K562 (cell line): ENCODE results near the gene ARHGAP10. TPM values are rescaled to one million over a fixed set of nuclear protein-coding genes. Genes with fewer than 3 reads are reported as not detected.
A peak's percentile ranks its signal among the peaks of the same experiment; 100 is the strongest.

Experiments used
- ATAC-seq: fragments of 200-7000 bp; cut with Tn5 transposase; 3 replicates; pipeline ENCODE4 v1.9.1; 2020; ENCODE audit warnings: moderate library complexity
- BruUV-seq: library from RNA; stranded (reverse); fragments of 400-500 nt; replicated peaks from 2 replicates; lab custom pipeline; 2021; lab: Mats Ljungman, UMichigan
- CTCF ChIA-PET: fragments of 300-600 bp; formaldehyde crosslinking; extraction: SDS; loops from one replicate; lab custom pipeline; 2021; ENCODE audit warnings: low intra/inter-chr PET ratio; lab: Yijun Ruan, JAX
- POLR2A ChIA-PET: fragments of 300-600, 350-650 bp; sonication (Branson Sonifier 250); formaldehyde crosslinking; extraction: SDS; loops from one replicate; lab custom pipeline; 2021; ENCODE audit warnings: antibody characterized with exemption, inconsistent platforms; lab: Yijun Ruan, JAX
- DNase-seq, 4 experiments: peaks; one replicate each; pipeline versions ENCODE4 v3.0.0 to v3.0.0-alpha.2; 2011 to 2018; ENCODE audit warnings: low spot score in 3 of 4, mixed read lengths in 3 of 4; ENCODE audit errors: extremely low read depth in 1 of 4
- FAIRE-seq: peaks from 2 replicates; lab custom pipeline; 2011; peaks lifted over from hg19 to GRCh38; lab: Jason Lieb, UNC
- H2AFZ ChIP-seq: 2 replicates; pipeline ENCODE4 v1.6.0; 2011; ENCODE audit warnings: low read depth, low read length, control low read depth, inconsistent platforms
- H3K27ac ChIP-seq: fragments of 200-600 bp; 3 replicates; pipeline ENCODE4 v1.8.0; 2011; ENCODE audit warnings: low read depth, mild to moderate bottlenecking, control low read depth, inconsistent platforms, low read length, moderate library complexity, mixed read lengths; ENCODE audit errors: extremely low read depth
- H3K27me3 ChIP-seq, 2 experiments: fragments of 300-600 bp in 1 of 2; 2 replicates in 1 of 2; 3 replicates in 1 of 2; pipeline versions ENCODE4 v1.6.0 to v1.8.0; 2011; ENCODE audit warnings: inconsistent platforms in 2 of 2, low read length in 2 of 2, mild to moderate bottlenecking in 1 of 2, mixed read lengths in 1 of 2, moderate library complexity in 1 of 2; ENCODE audit not compliant: control insufficient read depth in 2 of 2, insufficient read depth in 2 of 2
- H3K36me3 ChIP-seq: fragments of 300-600 bp; 3 replicates; pipeline ENCODE4 v1.8.0; 2011; ENCODE audit warnings: mild to moderate bottlenecking, low read length, inconsistent platforms; ENCODE audit not compliant: control insufficient read depth, insufficient read depth
- H3K4me1 ChIP-seq, 2 experiments: fragments of 200-600 bp in 1 of 2; replicated peaks in 1 of 2; 2 replicates in 1 of 2; 3 replicates in 1 of 2; pipeline versions ENCODE4 v1.5.1 to v1.8.0; 2011; ENCODE audit warnings: inconsistent platforms in 2 of 2, low read length in 2 of 2, mild to moderate bottlenecking in 1 of 2, mixed read lengths in 1 of 2, moderate library complexity in 1 of 2; ENCODE audit not compliant: control insufficient read depth in 2 of 2, insufficient read depth in 2 of 2
- H3K4me2 ChIP-seq: 2 replicates; pipeline ENCODE4 v1.6.1; 2011; ENCODE audit warnings: low read length, control low read depth, inconsistent platforms, mixed read lengths; ENCODE audit not compliant: insufficient read depth
- H3K4me3 ChIP-seq: fragments of 200-600 bp; sonication (generic), shearing (Covaris generic); 2 replicates; pipeline ENCODE4 v1.5.1; 2016; ENCODE audit warnings: control low read depth, inconsistent platforms
- H3K79me2 ChIP-seq: fragments of 200-600 bp; 3 replicates; pipeline ENCODE4 v1.8.0; 2011; ENCODE audit warnings: low read length, inconsistent platforms; ENCODE audit not compliant: control insufficient read depth, insufficient read depth
- H3K9ac ChIP-seq, 2 experiments: 2 replicates each; pipeline versions ENCODE4 v1.6.0 to v1.6.1; 2011; ENCODE audit warnings: low read depth in 2 of 2, low read length in 2 of 2, control low read depth in 1 of 2, inconsistent platforms in 1 of 2, mild to moderate bottlenecking in 1 of 2, mixed read lengths in 1 of 2; ENCODE audit not compliant: insufficient read depth in 1 of 2
- H3K9me1 ChIP-seq: one replicate; pipeline ENCODE4 v1.6.0; 2011; ENCODE audit warnings: inconsistent platforms, mild to moderate bottlenecking, low read length, moderate library complexity; ENCODE audit not compliant: control insufficient read depth, insufficient read depth
- H3K9me3 ChIP-seq: replicated peaks from 2 replicates; pipeline ENCODE4 v1.5.1; 2011; ENCODE audit warnings: low read depth, low read length, inconsistent platforms; ENCODE audit not compliant: control insufficient read depth, insufficient read depth
- H4K20me1 ChIP-seq: replicated peaks from 2 replicates; pipeline ENCODE4 v1.6.1; 2011; ENCODE audit warnings: low read length, inconsistent platforms, mixed read lengths; ENCODE audit not compliant: control insufficient read depth, insufficient read depth
- BMI1 ChIP-seq: fragments of 150-350 bp; IDR thresholded peaks from 2 replicates; pipeline ENCODE4 v1.6.1; 2014; ENCODE audit warnings: low read length
- ERF ChIP-seq: fragments of 450-650 bp; formaldehyde crosslinking; IDR thresholded peaks from 2 replicates; pipeline ENCODE4 v1.4.0; 2020; ENCODE audit warnings: mild to moderate bottlenecking, mixed read lengths
- FOSL1 ChIP-seq: fragments of 200-800 bp; sonication (Bioruptor generic); conservative IDR thresholded peaks from 2 replicates; pipeline ENCODE4 v1.6.1; 2016; ENCODE audit warnings: missing genetic modification characterization, missing compliant biosample characterization
- HMG20A ChIP-seq: fragments of 450-650 bp; formaldehyde crosslinking; conservative IDR thresholded peaks from 2 replicates; pipeline ENCODE4 v1.4.0; 2020; ENCODE audit warnings: mild to moderate bottlenecking, mixed read lengths
- HSF4 ChIP-seq: fragments of 250-450 bp; sonication (Bioruptor Pico); IDR thresholded peaks from 2 replicates; pipeline ENCODE4 v2.1.2; 2022; ENCODE audit warnings: mild to moderate bottlenecking, moderate library complexity, borderline replicate concordance
- NFIX ChIP-seq: fragments of 250-450 bp; sonication (Bioruptor Pico); IDR thresholded peaks from 2 replicates; pipeline ENCODE4 v1.4.0; 2020; ENCODE audit warnings: low read depth, mild to moderate bottlenecking, moderate library complexity
- RAD21 ChIP-seq, 2 experiments: fragments of 250-450 bp in 1 of 2; fragments of 450-650 bp in 1 of 2; sonication (Bioruptor Pico) in 1 of 2; formaldehyde crosslinking in 1 of 2; IDR thresholded peaks in 1 of 2; conservative IDR thresholded peaks in 1 of 2; 2 replicates each; pipeline versions ENCODE4 v1.4.0 to v1.8.0; 2020 to 2022; ENCODE audit warnings: mild to moderate bottlenecking in 2 of 2, moderate library complexity in 1 of 2
- RNF219 ChIP-seq: fragments of 250-450 bp; sonication (Bioruptor Pico); IDR thresholded peaks from 2 replicates; pipeline ENCODE4 v1.5.0; 2022; ENCODE audit warnings: mild to moderate bottlenecking
- SAP30 ChIP-seq: fragments of 200-600 bp; sonication (generic); IDR thresholded peaks from 2 replicates; pipeline ENCODE4 v1.6.1; 2012; ENCODE audit warnings: borderline replicate concordance, low read depth, mild to moderate bottlenecking, moderate library complexity, low read length, control low read depth, inconsistent platforms; ENCODE audit not compliant: insufficient read depth, poor library complexity, severe bottlenecking
- YY1 ChIP-seq, 3 experiments: IDR thresholded peaks; 2 replicates each; pipeline ENCODE4 v1.6.1; 2011; ENCODE audit warnings: low read length in 2 of 3, mild to moderate bottlenecking in 2 of 3, moderate library complexity in 2 of 3, borderline replicate concordance in 1 of 3, control low read depth in 1 of 3, low read depth in 1 of 3; ENCODE audit not compliant: insufficient read depth in 3 of 3, insufficient replicate concordance in 2 of 3, control insufficient read depth in 1 of 3, insufficient read length in 1 of 3; ENCODE audit errors: extremely low read depth in 1 of 3
- ZBED1 ChIP-seq: IDR thresholded peaks from 2 replicates; pipeline ENCODE4 v1.6.1; 2014
- WGBS: fragments of 100-300 bp; shearing (Covaris generic); methylation state at CpG from one replicate; pipeline ENCODE4 v1.1.6; 2016; ENCODE audit warnings: low coverage, mixed read lengths; ENCODE audit not compliant: insufficient coverage; ENCODE audit errors: missing lambda C conversion rate; 5-methylcytosine and 5-hydroxymethylcytosine counted together
- in situ Hi-C: fragments of 300-500 bp; cut with MboI; formaldehyde crosslinking; loops from 4 replicates; pipeline ENCODE4 v1.15.0; 2018; ENCODE audit warnings: inconsistent platforms, mixed read lengths
- intact Hi-C: fragments of 100-400 bp; cut with micrococcal nuclease; formaldehyde crosslinking; loops from 2 replicates; pipeline ENCODE4 v1.14.2; 2022
- polyA plus RNA-seq, 8 experiments: library from polyadenylated mRNA; depleted of rRNA in 4 of 8; stranded (reverse) in 5 of 8; unstranded in 3 of 8; fragments of >200 nt; fragmentation: Nextera tagmentation in 2 of 8; fragmentation: Illumina TruSeq in 1 of 8; extraction: Ambion mirVana in 2 of 8; extraction: Trizol in 1 of 8; gene quantifications; 2 replicates each; pipeline versions ENCODE4 v1.2.1 to v1.2.3, GENCODE V29; 2011 to 2014; ENCODE audit warnings: inconsistent platforms in 1 of 8, missing spikeins in 1 of 8
- total RNA-seq, 7 experiments: library from RNA; depleted of rRNA in 6 of 7; stranded (reverse); fragments of >200 nt in 6 of 7; fragmentation: Illumina TruSeq in 2 of 7; extraction: Trizol in 2 of 7; gene quantifications; 2 replicates each; pipeline versions ENCODE4 v1.2.1 to v1.2.3, GENCODE V29; 2011 to 2021; ENCODE audit warnings: low replicate concordance in 1 of 7
- TF ChIP-seq, protein P1 (sequence below), 3 experiments: IDR thresholded peaks in 2 of 3; conservative IDR thresholded peaks in 1 of 3; 2 replicates each; pipeline ENCODE4 v1.5.1; 2011 to 2012; ENCODE audit warnings: low read length in 3 of 3, mild to moderate bottlenecking in 3 of 3, control low read depth in 2 of 3, improper control_type of control experiment in 1 of 3, inconsistent platforms in 1 of 3, low read depth in 1 of 3, mixed read lengths in 1 of 3, moderate library complexity in 1 of 3; ENCODE audit not compliant: insufficient read depth in 2 of 3
- TF ChIP-seq, protein P2 (sequence below), 2 experiments: fragments of 450-650 bp in 1 of 2; sonication (generic) in 1 of 2; formaldehyde crosslinking in 1 of 2; IDR thresholded peaks in 1 of 2; conservative IDR thresholded peaks in 1 of 2; 2 replicates each; pipeline versions ENCODE4 v1.6.1 to v1.8.1; 2016 to 2023; ENCODE audit warnings: mild to moderate bottlenecking in 2 of 2, moderate library complexity in 2 of 2, inconsistent platforms in 1 of 2, missing genetic modification reagents in 1 of 2
- TF ChIP-seq, protein P3 (sequence below), 3 experiments: fragments of 200-800 bp in 1 of 3; sonication (Bioruptor generic) in 1 of 3; sonication (generic) in 1 of 3; formaldehyde crosslinking in 1 of 3; IDR thresholded peaks; 2 replicates each; pipeline versions ENCODE4 v1.6.1 to v1.8.0; 2016 to 2022; ENCODE audit warnings: mild to moderate bottlenecking in 2 of 3, missing compliant biosample characterization in 2 of 3, missing genetic modification characterization in 2 of 3, missing genetic modification reagents in 1 of 3

Gene ARHGAP10
- total and polyA plus RNA-seq, 9 of the 15 experiments (the other 6 are each of a cell fraction or from before 2014, with no cell fraction given), result 0.03 to 0.22 (median 0.06) TPM; not detected in 3

DNA sequence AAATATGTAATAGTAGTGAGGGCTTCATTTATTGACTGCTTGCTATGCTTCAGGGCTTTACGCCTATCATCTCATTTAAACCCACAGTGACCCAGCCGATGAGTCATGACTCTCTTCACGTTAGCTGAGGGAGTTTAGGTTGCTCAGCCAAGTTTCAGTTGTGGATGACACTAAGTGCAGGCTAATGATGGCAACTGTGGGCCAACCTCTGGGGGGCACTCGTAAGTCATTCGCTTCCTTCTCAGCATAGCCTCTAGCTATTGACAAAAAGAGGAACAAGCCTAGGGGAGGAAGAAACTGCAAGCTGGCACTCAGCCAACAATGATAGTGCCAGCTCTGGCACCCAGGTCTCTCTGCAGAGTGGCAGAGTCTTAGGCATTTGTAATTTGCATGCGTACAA lies 325.0 kb downstream of the ARHGAP10 start:
- H3K4me2 ChIP-seq, result no peak overlapping the region
- peak; percentile 93 for ATAC-seq
- no peak overlapping the region for H3K9ac ChIP-seq
- no peak overlapping the region for H2AFZ ChIP-seq
- H3K4me1 ChIP-seq, result no peaks in the 10 kb centered on the region
- no peaks in the 10 kb centered on the region for H3K9me3 ChIP-seq
- intact Hi-C loops (no loop called here), in situ Hi-C loops (no loop called here)
- H4K20me1 ChIP-seq, result no peaks in the 10 kb centered on the region
- ChIA-PET CTCF (no interaction called here), POLR2A (no interaction called here)
- FAIRE-seq, result no peak
- 5% methylated on average over 6 of the region's 6 CpGs for WGBS
- no TSS peak for BruUV-seq
- no peaks in the 10 kb centered on the region for H3K9me1 ChIP-seq
- H3K27ac ChIP-seq, result no peak overlapping the region
- no peaks in the 10 kb centered on the region for H3K36me3 ChIP-seq
- H3K27me3 ChIP-seq, result peaks cover 2% of the 10 kb centered on the region in 2 experiments; a peak in 2 of 5 replicates
- no peaks in the 10 kb centered on the region for H3K79me2 ChIP-seq
- DNase-seq, result peak; percentile 20 to 42 (median 22)
- H3K4me3 ChIP-seq, result no peak overlapping the region
- no peak for TF ChIP-seq BMI1
- TF ChIP-seq HSF4, result no peak
- no peak for TF ChIP-seq ZBED1
- peak; percentile 28 to 43; a peak in 2 of 4 replicates for TF ChIP-seq RAD21 (CRISPR knock-in tag; conservative IDR thresholded peaks at IDR 0.05 in 1 of 2, IDR thresholded peaks at IDR 0.05 in 1 of 2)
- peak; percentile 54 for TF ChIP-seq FOSL1 (tag)
- no peak for TF ChIP-seq YY1 (IDR thresholded peaks at IDR 0.05; ENCODE audit: borderline replicate concordance in 1 of 3, control insufficient read depth in 1 of 3, extremely low read depth in 1 of 3, insufficient read depth in 3 of 3, insufficient read length in 1 of 3, insufficient replicate concordance in 2 of 3, low read depth in 1 of 3, low read length in 2 of 3)
- no peak for TF ChIP-seq HMG20A (CRISPR knock-in tag)
- TF ChIP-seq, protein P1, sequence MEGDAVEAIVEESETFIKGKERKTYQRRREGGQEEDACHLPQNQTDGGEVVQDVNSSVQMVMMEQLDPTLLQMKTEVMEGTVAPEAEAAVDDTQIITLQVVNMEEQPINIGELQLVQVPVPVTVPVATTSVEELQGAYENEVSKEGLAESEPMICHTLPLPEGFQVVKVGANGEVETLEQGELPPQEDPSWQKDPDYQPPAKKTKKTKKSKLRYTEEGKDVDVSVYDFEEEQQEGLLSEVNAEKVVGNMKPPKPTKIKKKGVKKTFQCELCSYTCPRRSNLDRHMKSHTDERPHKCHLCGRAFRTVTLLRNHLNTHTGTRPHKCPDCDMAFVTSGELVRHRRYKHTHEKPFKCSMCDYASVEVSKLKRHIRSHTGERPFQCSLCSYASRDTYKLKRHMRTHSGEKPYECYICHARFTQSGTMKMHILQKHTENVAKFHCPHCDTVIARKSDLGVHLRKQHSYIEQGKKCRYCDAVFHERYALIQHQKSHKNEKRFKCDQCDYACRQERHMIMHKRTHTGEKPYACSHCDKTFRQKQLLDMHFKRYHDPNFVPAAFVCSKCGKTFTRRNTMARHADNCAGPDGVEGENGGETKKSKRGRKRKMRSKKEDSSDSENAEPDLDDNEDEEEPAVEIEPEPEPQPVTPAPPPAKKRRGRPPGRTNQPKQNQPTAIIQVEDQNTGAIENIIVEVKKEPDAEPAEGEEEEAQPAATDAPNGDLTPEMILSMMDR (IDR thresholded peaks at IDR 0.05 in 2 of 3, conservative IDR thresholded peaks at IDR 0.05 in 1 of 3; ENCODE audit: insufficient read depth in 2 of 3, low read depth in 1 of 3, low read length in 3 of 3), result peak; percentile 46 to 62 (median 53); a peak in 5 of 6 replicates
- no peak for TF ChIP-seq SAP30
- TF ChIP-seq, protein P2, sequence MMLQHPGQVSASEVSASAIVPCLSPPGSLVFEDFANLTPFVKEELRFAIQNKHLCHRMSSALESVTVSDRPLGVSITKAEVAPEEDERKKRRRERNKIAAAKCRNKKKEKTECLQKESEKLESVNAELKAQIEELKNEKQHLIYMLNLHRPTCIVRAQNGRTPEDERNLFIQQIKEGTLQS (IDR thresholded peaks at IDR 0.05), result peak; percentile 60
- TF ChIP-seq, protein P2 (CRISPR knock-in tag; conservative IDR thresholded peaks at IDR 0.05), result no peak
- TF ChIP-seq NFIX (CRISPR knock-in tag), result peak; percentile 81
- no peak for TF ChIP-seq ERF (CRISPR knock-in tag)
- no peak for TF ChIP-seq RNF219 (CRISPR knock-in tag)
- TF ChIP-seq, protein P3, sequence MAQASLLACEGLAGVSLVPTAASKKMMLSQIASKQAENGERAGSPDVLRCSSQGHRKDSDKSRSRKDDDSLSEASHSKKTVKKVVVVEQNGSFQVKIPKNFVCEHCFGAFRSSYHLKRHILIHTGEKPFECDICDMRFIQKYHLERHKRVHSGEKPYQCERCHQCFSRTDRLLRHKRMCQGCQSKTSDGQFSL (CRISPR knock-in tag; IDR thresholded peaks at IDR 0.05), result no peak
- TF ChIP-seq, protein P3 (tag; IDR thresholded peaks at IDR 0.05), result no peak
